Mononuclear cell (primary cell): ENCODE measurements around the gene SEMA3B. TPM values are rescaled to one million over a fixed set of nuclear protein-coding genes. Genes with fewer than 3 reads are reported as not detected.
"Not testable (repeated sequence)": the region's sequence is repeated elsewhere in the genome, so short reads cannot be mapped to it uniquely, and the experiment has no call there.

ENCODE experiments used
- H3K27me3 ChIP-seq: 2 replicates; pipeline ENCODE4 v1.6.0; 2011; ENCODE audit warnings: low read length, control low read depth; ENCODE audit not compliant: insufficient read depth
- H3K4me1 ChIP-seq: 2 replicates; pipeline ENCODE4 v1.5.1; 2011; ENCODE audit warnings: mild to moderate bottlenecking, low read length, control low read depth; ENCODE audit not compliant: insufficient read depth
- H3K4me3 ChIP-seq: 2 replicates; pipeline ENCODE4 v1.5.1; 2011; ENCODE audit warnings: mild to moderate bottlenecking, low read length, moderate library complexity
- H3K9me3 ChIP-seq: 2 replicates; pipeline ENCODE4 v1.5.1; 2011; ENCODE audit warnings: low read depth, mild to moderate bottlenecking, control low read depth, low read length
- total RNA-seq: library from RNA; depleted of rRNA; stranded (reverse); fragments of >200 nt; gene quantifications from one replicate; pipeline ENCODE4 v1.2.3, GENCODE V29; 2012

SEMA3B gene
- total RNA-seq, 1 donor = 0.42 TPM

- Histone ChIP-seq H3K4me3 (no peak overlapping the region), H3K27me3 (peaks cover 20% of the 10 kb centered on the region), H3K4me1 (peaks cover 21% of the 10 kb centered on the region), H3K9me3 (no peaks in the 10 kb centered on the region)
Observed at GRCh38 chr3:50269977-50270413, 1.0 kb downstream of the SEMA3B start.

GRCh38 chr3:50270422-50271224 lies 1.7 kb downstream of the SEMA3B start:
- H3K4me3 ChIP-seq = no peak overlapping the region
- H3K9me3 ChIP-seq = no peaks in the 10 kb centered on the region
- peaks cover 26% of the 10 kb centered on the region for H3K27me3 ChIP-seq
- peaks cover 28% of the 10 kb centered on the region for H3K4me1 ChIP-seq

GRCh38 chr3:50271314-50271936 lies 2.5 kb downstream of the SEMA3B start:
- H3K4me1 ChIP-seq = peaks cover 34% of the 10 kb centered on the region
- H3K9me3 ChIP-seq = no peaks in the 10 kb centered on the region
- peaks cover 34% of the 10 kb centered on the region for H3K27me3 ChIP-seq
- H3K4me3 ChIP-seq = no peak overlapping the region

GRCh38 chr3:50272538-50272910 lies 3.6 kb downstream of the SEMA3B start:
- peaks cover 37% of the 10 kb centered on the region for H3K27me3 ChIP-seq
- not testable (repeated sequence) for H3K4me3 ChIP-seq, H3K9me3 ChIP-seq
- peaks cover 36% of the 10 kb centered on the region for H3K4me1 ChIP-seq

- H3K4me3 ChIP-seq = no peak overlapping the region
- peaks cover 36% of the 10 kb centered on the region for H3K4me1 ChIP-seq
- H3K27me3 ChIP-seq = peaks cover 37% of the 10 kb centered on the region
- H3K9me3 ChIP-seq = no peaks in the 10 kb centered on the region
Observed at GRCh38 chr3:50272911-50273688, 4.2 kb downstream of the SEMA3B start.

DNA sequence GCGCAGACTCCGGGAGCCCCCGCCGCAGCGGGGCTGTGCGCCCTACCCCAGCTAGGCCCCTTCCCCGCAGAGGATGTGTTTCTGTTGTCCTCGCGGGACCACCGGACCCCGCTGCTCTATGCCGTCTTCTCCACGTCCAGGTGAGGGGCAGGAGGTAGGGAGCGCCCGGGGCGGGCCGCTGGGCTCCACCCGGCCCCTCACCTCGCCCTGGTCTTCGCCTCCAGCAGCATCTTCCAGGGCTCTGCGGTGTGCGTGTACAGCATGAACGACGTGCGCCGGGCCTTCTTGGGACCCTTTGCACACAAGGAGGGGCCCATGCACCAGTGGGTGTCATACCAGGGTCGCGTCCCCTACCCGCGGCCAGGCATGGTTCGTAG lies 4.7 kb downstream of the SEMA3B start:
- Histone ChIP-seq H3K4me3 (no peak overlapping the region), H3K27me3 (peaks cover 37% of the 10 kb centered on the region), H3K4me1 (peaks cover 36% of the 10 kb centered on the region)

DNA sequence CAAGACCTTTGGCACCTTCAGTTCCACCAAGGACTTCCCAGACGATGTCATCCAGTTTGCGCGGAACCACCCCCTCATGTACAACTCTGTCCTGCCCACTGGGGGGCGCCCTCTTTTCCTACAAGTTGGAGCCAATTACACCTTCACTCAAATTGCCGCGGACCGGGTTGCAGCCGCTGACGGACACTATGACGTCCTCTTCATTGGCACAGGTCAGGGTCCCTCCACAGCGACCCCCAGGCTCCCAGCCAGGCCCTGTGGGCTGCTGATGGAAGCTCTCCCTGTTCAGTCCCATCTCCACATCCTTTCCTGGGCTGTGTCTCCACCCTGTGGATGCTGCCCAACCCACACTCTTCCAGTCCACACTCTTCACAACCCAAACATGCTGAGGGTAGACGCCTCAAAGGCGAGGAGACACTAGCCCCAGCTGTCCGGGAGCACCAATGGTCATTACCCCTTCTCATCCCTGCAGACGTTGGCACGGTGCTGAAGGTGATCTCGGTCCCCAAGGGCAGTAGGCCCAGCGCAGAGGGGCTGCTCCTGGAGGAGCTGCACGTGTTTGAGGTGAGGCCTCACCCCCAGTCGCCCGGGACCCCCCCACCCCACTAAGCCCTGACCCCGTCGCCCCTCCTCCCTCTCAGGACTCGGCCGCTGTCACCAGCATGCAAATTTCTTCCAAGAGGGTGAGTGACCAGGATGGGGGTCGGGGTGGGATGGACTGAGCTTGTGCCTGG lies 5.6 kb downstream of the SEMA3B start:
- Histone ChIP-seq H3K27me3 (peaks cover 37% of the 10 kb centered on the region), H3K4me3 (no peak overlapping the region)

More for the DNA sequence above, 4.7 kb downstream of the SEMA3B start:
- no peaks in the 10 kb centered on the region for H3K9me3 ChIP-seq

DNA sequence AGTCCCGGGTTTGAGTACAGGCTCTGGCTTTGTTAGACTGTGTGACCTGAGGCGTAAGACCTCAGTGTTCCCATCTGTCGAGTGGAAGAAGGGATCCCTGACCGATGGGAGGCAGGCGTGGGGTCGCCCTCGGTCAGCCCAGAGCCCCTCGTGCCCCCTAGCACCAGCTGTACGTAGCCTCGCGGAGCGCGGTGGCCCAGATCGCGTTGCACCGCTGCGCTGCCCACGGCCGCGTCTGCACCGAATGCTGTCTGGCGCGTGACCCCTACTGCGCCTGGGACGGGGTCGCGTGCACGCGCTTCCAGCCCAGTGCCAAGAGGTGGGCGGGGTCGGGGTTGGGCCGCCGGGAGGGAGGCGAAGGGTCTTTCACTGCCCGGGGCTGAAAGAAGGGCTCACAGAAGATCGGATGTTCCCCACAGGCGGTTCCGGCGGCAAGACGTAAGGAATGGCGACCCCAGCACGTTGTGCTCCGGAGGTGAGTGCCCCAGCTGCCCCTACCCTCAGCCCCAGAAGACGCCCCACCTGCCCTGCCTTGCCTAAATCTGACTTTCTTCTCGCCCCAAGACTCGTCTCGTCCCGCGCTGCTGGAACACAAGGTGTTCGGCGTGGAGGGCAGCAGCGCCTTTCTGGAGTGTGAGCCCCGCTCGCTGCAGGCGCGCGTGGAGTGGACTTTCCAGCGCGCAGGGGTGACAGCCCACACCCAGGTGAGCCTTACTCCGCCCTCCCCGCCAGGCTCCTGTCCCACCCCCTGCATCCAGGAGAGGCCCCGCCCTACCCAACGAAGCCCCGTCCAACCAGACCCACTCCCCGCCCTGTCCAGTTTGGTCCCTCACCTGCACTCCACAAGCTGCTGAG lies 6.4 kb downstream of the SEMA3B start:
- peaks cover 36% of the 10 kb centered on the region for H3K4me1 ChIP-seq
- H3K4me3 ChIP-seq = no peak overlapping the region
- peaks cover 37% of the 10 kb centered on the region for H3K27me3 ChIP-seq
- no peaks in the 10 kb centered on the region for H3K9me3 ChIP-seq

More for the DNA sequence above, 5.6 kb downstream of the SEMA3B start:
- H3K4me1 ChIP-seq = peaks cover 36% of the 10 kb centered on the region
- no peaks in the 10 kb centered on the region for H3K9me3 ChIP-seq

DNA sequence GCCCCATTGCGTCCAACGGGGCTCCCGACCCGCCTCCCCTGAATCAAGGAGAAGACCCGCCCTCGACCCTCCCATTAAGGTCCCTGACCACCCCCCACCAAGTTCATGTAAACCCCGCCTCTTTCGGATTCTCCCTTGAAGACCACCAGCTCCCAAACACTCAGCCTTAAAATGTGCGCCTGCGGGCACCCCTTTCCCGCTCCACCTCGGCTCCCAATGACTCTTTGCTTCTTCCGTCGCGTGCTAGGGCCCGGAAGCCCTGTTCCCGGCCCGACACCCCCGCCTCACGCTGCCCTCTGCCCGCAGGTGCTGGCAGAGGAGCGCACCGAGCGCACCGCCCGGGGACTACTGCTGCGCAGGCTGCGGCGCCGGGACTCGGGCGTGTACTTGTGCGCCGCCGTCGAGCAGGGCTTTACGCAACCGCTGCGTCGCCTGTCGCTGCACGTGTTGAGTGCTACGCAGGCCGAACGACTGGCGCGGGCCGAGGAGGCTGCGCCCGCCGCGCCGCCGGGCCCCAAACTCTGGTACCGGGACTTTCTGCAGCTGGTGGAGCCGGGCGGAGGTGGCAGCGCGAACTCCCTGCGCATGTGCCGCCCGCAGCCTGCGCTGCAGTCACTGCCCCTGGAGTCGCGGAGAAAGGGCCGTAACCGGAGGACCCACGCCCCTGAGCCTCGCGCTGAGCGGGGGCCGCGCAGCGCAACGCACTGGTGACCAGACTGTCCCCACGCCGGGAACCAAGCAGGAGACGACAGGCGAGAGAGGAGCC lies 7.2 kb downstream of the SEMA3B start:
- peaks cover 36% of the 10 kb centered on the region for H3K4me1 ChIP-seq
- H3K4me3 ChIP-seq = no peak overlapping the region
- H3K9me3 ChIP-seq = no peaks in the 10 kb centered on the region
- peaks cover 37% of the 10 kb centered on the region for H3K27me3 ChIP-seq

- peaks cover 36% of the 10 kb centered on the region for H3K4me1 ChIP-seq
- peaks cover 37% of the 10 kb centered on the region for H3K27me3 ChIP-seq
- no peak overlapping the region for H3K4me3 ChIP-seq
- H3K9me3 ChIP-seq = no peaks in the 10 kb centered on the region
Observed at GRCh38 chr3:50276762-50277101, 7.8 kb downstream of the SEMA3B start.

GRCh38 chr3:50278123-50278879 lies 9.4 kb downstream of the SEMA3B start:
- Histone ChIP-seq H3K4me1 (peaks cover 29% of the 10 kb centered on the region), H3K9me3 (no peaks in the 10 kb centered on the region), H3K27me3 (peaks cover 35% of the 10 kb centered on the region), H3K4me3 (no peak overlapping the region)

DNA sequence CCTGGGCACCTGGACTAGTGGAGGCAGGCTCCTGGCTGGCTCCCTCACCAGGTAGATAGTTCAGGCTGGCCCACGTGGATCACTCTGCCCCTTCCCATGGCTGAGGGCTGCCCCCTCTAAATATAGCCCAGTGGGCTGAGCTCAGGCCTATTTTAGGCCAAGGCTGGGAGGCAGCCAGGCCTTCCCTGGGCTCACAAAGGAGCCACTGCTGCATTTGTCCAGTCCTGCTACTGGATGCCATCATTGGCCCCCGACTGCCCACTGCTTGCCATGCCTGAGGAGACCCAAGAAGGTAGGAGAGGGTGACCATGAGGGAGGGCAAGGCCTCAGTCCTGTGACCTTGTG lies 9.9 kb downstream of the SEMA3B start, which contains the start of gene LSMEM2:
Gene LSMEM2, plus strand, starts transcription at position 208 of the 345 bp plus-strand sequence. Its CDS starts 27 bp downstream, at position 235.
- Histone ChIP-seq H3K4me1 (peaks cover 23% of the 10 kb centered on the region), H3K27me3 (peaks cover 33% of the 10 kb centered on the region), H3K4me3 (no peak within 1 kb of the TSS), H3K9me3 (no peaks in the 10 kb centered on the region)
